Transverse colon (tissue), 3 donors: Measurements from ENCODE around the gene TFCP2L1.

Source experiments
- CTCF ChIP-seq, 5 experiments: fragments of 200-600 bp in 3 of 5; fragments of 450-650 bp in 2 of 5; sonication (generic) in 3 of 5; IDR thresholded peaks; 1 replicate in 2 of 5; 2 replicates in 3 of 5; pipeline ENCODE4 v1.5.1; 2016 to 2017; ENCODE audit warnings: antibody characterized with exemption in 5 of 5, inconsistent platforms in 3 of 5, mild to moderate bottlenecking in 2 of 5, moderate library complexity in 1 of 5
- POLR2A ChIP-seq: fragments of 450-650 bp; IDR thresholded peaks from one replicate; pipeline ENCODE4 v1.6.1; 2016; ENCODE audit warnings: antibody characterized with exemption, mild to moderate bottlenecking, moderate library complexity

- no peak for TF ChIP-seq CTCF (IDR thresholded peaks at IDR 0.05)
- TF ChIP-seq POLR2A, result no peak
Observed at GRCh38 chr2:121241466-121241865, 43.5 kb downstream of the TFCP2L1 start.
